Brain microvascular endothelial cell (primary cell): ENCODE results near the gene TBXAS1.

Experiments used
- DNase-seq: peaks from one replicate; pipeline ENCODE4 v3.0.0-alpha.2; 2020
- H3K27ac ChIP-seq: fragments of 250-450 bp; sonication (Bioruptor Pico); 2 replicates; pipeline ENCODE4 v1.5.1; 2020; ENCODE audit warnings: mild to moderate bottlenecking, moderate library complexity
- H3K27me3 ChIP-seq: fragments of 250-450 bp; sonication (Bioruptor Pico); replicated peaks from 2 replicates; pipeline ENCODE4 v1.5.1; 2020; ENCODE audit warnings: mild to moderate bottlenecking
- H3K36me3 ChIP-seq: fragments of 250-450 bp; sonication (Bioruptor Pico); replicated peaks from 2 replicates; pipeline ENCODE4 v1.5.1; 2020; ENCODE audit warnings: mild to moderate bottlenecking
- H3K4me3 ChIP-seq: 2 replicates; pipeline ENCODE4 v1.5.1; 2011; ENCODE audit warnings: low read depth, mild to moderate bottlenecking, control low read depth, low read length, moderate library complexity
- in situ Hi-C: cut with HindIII; loops from 2 replicates; pipeline ENCODE4 v1.10.0; 2017; ENCODE audit warnings: low sequenced_read_pairs, low pct_ligation_motif_present
- TF ChIP-seq, protein P1 (sequence below): IDR thresholded peaks from 2 replicates; pipeline ENCODE4 v1.5.1; 2011; ENCODE audit warnings: low read depth, mild to moderate bottlenecking, moderate library complexity, low read length, control low read depth, inconsistent platforms; ENCODE audit errors: missing control alignments

Gene TBXAS1

DNA sequence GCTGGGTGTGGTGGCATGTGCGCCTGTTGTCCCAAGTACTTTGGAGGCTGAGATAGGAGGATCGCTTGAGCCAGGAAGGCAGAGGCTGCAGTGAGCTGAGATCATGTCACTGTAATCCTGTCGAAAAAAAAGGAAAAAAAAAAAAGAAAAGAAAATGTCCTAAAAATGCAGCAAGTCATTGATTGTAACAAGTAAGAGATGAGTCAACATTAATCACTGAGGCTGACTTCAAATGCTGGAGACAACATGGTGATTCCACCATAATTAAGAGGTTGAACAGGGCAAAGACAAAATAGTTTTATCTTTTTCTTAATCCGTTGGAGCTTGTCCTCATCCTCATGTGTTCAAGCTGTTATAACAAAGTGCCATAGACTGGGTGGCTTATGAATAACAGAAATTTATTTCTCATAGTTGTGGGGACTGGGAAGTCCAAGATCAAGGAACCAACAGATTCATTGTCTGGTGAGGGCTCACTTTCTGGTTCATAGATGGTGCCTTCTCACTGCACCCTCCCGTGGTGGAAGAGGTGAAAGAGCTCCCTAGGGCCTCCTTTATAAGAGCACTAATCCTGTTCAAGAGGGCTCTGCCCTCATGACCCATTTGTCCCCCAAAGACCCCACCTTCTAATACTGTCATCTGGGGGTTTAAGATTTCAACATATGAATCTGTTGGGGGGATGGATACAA, 60.3 kb downstream of the TBXAS1 start:
- TF ChIP-seq, protein P1, sequence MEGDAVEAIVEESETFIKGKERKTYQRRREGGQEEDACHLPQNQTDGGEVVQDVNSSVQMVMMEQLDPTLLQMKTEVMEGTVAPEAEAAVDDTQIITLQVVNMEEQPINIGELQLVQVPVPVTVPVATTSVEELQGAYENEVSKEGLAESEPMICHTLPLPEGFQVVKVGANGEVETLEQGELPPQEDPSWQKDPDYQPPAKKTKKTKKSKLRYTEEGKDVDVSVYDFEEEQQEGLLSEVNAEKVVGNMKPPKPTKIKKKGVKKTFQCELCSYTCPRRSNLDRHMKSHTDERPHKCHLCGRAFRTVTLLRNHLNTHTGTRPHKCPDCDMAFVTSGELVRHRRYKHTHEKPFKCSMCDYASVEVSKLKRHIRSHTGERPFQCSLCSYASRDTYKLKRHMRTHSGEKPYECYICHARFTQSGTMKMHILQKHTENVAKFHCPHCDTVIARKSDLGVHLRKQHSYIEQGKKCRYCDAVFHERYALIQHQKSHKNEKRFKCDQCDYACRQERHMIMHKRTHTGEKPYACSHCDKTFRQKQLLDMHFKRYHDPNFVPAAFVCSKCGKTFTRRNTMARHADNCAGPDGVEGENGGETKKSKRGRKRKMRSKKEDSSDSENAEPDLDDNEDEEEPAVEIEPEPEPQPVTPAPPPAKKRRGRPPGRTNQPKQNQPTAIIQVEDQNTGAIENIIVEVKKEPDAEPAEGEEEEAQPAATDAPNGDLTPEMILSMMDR: no peak
- no peak for DNase-seq
- no peaks in the 10 kb centered on the region for H3K27me3 ChIP-seq
- H3K4me3 ChIP-seq: no peak overlapping the region
- no peaks in the 10 kb centered on the region for H3K36me3 ChIP-seq
- in situ Hi-C loops: no loop called here
- H3K27ac ChIP-seq: no peak overlapping the region

DNA sequence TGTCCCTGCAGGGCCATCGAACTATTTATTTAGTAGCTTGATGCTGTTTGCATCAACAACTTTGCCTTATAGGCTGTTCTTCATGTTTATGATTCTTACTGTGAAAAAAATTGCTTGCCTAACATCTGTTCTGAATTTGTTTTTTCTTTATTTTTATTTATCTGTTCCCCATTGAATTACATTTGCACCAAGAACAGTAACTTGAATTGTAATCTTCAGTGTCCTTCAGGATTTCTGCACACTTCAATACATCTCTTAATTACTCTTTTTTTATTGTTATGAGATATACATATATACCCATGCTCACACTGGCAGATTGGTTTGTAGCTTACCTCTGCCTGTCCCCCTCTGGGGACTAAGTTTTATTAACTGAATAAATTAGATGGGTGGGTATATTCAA, 64.4 kb downstream of the TBXAS1 start:
- Histone ChIP-seq H3K27ac (no peak overlapping the region), H3K27me3 (no peaks in the 10 kb centered on the region), H3K36me3 (no peaks in the 10 kb centered on the region), H3K4me3 (no peak overlapping the region)
- in situ Hi-C loops: no loop called here
- DNase-seq: no peak
- TF ChIP-seq, protein P1: no peak

DNA sequence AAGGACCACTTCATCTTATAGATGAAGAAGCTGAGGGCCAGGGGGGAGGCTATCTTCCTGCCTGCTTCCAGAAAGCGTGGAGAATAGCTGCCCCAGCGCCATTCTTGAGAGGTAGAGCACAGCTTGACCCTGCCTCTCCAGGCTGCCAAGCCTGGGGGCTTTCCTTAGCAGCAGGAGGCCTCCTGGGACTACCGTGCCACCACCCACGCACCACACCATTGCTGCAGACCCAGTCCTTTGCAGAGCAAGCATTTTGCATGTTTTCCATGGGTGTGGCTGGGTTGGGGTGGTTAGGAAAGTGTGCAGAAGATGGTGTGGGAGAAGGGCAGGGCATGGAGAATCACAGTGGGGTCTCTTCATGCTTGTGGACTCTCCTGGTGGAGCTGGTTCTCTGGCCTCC, 64.9 kb downstream of the TBXAS1 start:
- H3K27ac ChIP-seq: no peak overlapping the region
- in situ Hi-C loops: no loop called here
- no peaks in the 10 kb centered on the region for H3K27me3 ChIP-seq
- H3K4me3 ChIP-seq: no peak overlapping the region
- no peaks in the 10 kb centered on the region for H3K36me3 ChIP-seq
- no peak for DNase-seq
- TF ChIP-seq, protein P1: no peak

DNA sequence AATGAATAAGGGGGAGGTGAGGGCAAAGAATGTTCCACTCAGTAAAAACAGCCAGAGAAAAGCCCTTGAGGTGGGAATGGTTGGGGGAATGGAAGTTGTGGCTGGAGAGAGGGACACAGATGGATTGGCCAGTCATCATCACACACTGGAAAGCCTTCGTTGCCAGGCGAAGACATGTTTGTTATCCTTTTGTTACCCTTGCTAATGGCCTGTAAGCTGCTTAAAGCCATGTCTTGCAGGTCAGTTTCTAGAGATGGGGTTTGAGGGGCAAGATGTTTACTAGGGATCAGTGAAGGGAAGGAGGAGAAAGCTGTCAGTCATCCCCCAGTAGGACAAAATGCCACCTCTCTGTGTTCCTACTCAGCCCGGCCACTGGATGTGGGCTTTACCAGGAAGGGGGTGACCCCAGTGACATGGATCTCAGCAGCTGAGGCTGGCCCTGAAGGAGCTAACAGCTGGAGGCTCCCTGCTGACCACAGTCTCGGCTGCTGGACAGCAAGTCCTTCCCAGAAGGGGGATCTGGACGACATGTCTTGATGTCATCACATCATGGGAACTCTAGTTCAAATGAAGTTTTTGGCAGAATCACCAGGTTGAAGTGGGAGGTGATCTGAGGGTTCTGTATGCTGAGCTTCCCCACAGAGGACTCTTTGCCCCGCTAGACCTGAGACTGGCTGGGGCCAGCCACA, 66.2 kb downstream of the TBXAS1 start:
- no peak overlapping the region for H3K4me3 ChIP-seq
- DNase-seq: no peak
- in situ Hi-C loops: no loop called here
- TF ChIP-seq, protein P1: no peak
- no peaks in the 10 kb centered on the region for H3K27me3 ChIP-seq
- H3K27ac ChIP-seq: no peak overlapping the region
- no peaks in the 10 kb centered on the region for H3K36me3 ChIP-seq

DNA sequence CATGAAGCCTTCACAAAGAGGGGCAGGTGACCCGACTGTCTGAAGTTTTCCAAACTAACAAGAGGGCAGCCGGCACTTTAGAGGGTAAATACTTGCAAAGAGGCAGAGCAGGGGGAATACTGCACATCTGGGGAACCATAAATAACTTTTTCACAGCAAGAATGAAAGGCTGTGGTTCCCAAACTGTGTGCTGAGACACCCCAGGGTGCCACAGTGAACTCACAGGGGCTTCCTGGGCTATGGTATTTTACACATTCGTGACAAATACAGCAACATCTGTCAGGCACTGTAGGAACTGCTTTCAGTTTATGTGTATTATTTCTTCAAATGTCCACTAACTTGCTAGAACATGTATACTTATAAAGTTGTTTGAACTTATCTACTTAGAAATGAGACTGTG, 67.2 kb downstream of the TBXAS1 start:
- no peaks in the 10 kb centered on the region for H3K36me3 ChIP-seq
- TF ChIP-seq, protein P1: no peak
- in situ Hi-C loops: no loop called here
- no peak overlapping the region for H3K27ac ChIP-seq
- H3K4me3 ChIP-seq: no peak overlapping the region
- no peaks in the 10 kb centered on the region for H3K27me3 ChIP-seq
- DNase-seq: no peak
